ENCODE data around the gene TMEM33. TPM values are rescaled to one million over a fixed set of nuclear protein-coding genes. Genes with fewer than 3 reads are reported as not detected.

The TMEM33 gene
- total RNA-seq, 1 experiment from 2014 or later, result 48.1 TPM

GRCh38 chr4:41888687-41889074, 46.5 kb upstream of the TMEM33 start:
- CTCF ChIA-PET, result no interaction called here
- intact Hi-C loops (cut with micrococcal nuclease; ENCODE audit: unreplicated experiment) (loop anchor here (1.0 kb wide), 1 partner anchor 195 kb away; no protein-coding TSS in a partner anchor), in situ Hi-C loops (cut with HindIII; ENCODE audit: low pct_unique_long_range_greater_than_20kb, low sequenced_read_pairs) (no loop called here)
- ATAC-seq, result no peak
- no peak for DNase-seq (ENCODE audit: low read depth, low spot score)
- Histone ChIP-seq H3K4me1 (ENCODE audit: control insufficient read depth, insufficient read depth, low read length) (no peaks in the 10 kb centered on the region), H3K27me3 (ENCODE audit: control insufficient read depth, insufficient read depth, low read length) (peaks cover 2% of the 10 kb centered on the region), H3K4me3 (ENCODE audit: low read depth in 2 of 2, low read length in 2 of 2) (no peak overlapping the region), H3K9me3 (ENCODE audit: control insufficient read depth, insufficient read depth, low read depth, low read length) (no peaks in the 10 kb centered on the region), H3K27ac (ENCODE audit: low read length) (no peak overlapping the region), H3K36me3 (ENCODE audit: control insufficient read depth, insufficient read depth, low read length) (no peaks in the 10 kb centered on the region)
- BruUV-seq (replicated peaks), result no TSS peak
- POLR2A ChIA-PET, result no interaction called here
- TF ChIP-seq POLR2AphosphoS5 (IDR thresholded peaks at IDR 0.05; ENCODE audit: low read depth, low read length), result no peak
- TF ChIP-seq TCF7L2 (IDR thresholded peaks at IDR 0.05; ENCODE audit: low read depth, low read length), result no peak
- no peak for TF ChIP-seq CTCF (IDR thresholded peaks at IDR 0.05)
- TF ChIP-seq, protein P1, sequence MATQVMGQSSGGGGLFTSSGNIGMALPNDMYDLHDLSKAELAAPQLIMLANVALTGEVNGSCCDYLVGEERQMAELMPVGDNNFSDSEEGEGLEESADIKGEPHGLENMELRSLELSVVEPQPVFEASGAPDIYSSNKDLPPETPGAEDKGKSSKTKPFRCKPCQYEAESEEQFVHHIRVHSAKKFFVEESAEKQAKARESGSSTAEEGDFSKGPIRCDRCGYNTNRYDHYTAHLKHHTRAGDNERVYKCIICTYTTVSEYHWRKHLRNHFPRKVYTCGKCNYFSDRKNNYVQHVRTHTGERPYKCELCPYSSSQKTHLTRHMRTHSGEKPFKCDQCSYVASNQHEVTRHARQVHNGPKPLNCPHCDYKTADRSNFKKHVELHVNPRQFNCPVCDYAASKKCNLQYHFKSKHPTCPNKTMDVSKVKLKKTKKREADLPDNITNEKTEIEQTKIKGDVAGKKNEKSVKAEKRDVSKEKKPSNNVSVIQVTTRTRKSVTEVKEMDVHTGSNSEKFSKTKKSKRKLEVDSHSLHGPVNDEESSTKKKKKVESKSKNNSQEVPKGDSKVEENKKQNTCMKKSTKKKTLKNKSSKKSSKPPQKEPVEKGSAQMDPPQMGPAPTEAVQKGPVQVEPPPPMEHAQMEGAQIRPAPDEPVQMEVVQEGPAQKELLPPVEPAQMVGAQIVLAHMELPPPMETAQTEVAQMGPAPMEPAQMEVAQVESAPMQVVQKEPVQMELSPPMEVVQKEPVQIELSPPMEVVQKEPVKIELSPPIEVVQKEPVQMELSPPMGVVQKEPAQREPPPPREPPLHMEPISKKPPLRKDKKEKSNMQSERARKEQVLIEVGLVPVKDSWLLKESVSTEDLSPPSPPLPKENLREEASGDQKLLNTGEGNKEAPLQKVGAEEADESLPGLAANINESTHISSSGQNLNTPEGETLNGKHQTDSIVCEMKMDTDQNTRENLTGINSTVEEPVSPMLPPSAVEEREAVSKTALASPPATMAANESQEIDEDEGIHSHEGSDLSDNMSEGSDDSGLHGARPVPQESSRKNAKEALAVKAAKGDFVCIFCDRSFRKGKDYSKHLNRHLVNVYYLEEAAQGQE (IDR thresholded peaks at IDR 0.05; ENCODE audit: insufficient read depth in 1 of 2, low read depth in 2 of 2, low read length in 1 of 2), result no peak
- TF ChIP-seq SIN3A (IDR thresholded peaks at IDR 0.05; ENCODE audit: borderline replicate concordance, insufficient read depth, low read depth, low read length), result no peak

DNA sequence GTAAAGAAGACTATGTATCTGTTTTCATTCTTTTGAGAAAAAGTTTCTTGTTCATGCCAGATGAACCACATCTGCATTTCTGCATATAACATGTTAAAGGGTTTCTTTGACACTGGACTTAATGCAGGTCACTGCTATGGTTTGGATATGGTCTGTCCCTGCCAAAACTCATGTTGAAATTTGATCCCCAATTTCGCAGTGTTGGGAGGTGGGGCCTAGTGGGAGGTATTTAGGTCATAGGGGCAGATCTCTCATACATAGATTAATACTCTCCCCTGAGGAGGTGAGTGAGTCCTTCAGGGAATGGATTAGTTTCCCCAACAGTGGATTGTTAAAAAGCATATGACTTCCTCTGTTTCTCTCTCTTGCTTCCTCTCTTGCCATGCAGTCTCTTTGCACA, 45.9 kb upstream of the TMEM33 start:
- Histone ChIP-seq H3K9me3 (ENCODE audit: control insufficient read depth, insufficient read depth, low read depth, low read length) (no peaks in the 10 kb centered on the region), H3K4me3 (ENCODE audit: low read depth in 2 of 2, low read length in 2 of 2) (no peak overlapping the region), H3K27ac (ENCODE audit: low read length) (no peak overlapping the region), H3K36me3 (ENCODE audit: control insufficient read depth, insufficient read depth, low read length) (no peaks in the 10 kb centered on the region), H3K4me1 (ENCODE audit: control insufficient read depth, insufficient read depth, low read length) (no peaks in the 10 kb centered on the region), H3K27me3 (ENCODE audit: control insufficient read depth, insufficient read depth, low read length) (peaks cover 2% of the 10 kb centered on the region)
- TF ChIP-seq CTCF (IDR thresholded peaks at IDR 0.05), result no peak
- TF ChIP-seq TCF7L2 (IDR thresholded peaks at IDR 0.05; ENCODE audit: low read depth, low read length), result no peak
- no peak for TF ChIP-seq SIN3A (IDR thresholded peaks at IDR 0.05; ENCODE audit: borderline replicate concordance, insufficient read depth, low read depth, low read length)
- no peak for TF ChIP-seq POLR2AphosphoS5 (IDR thresholded peaks at IDR 0.05; ENCODE audit: low read depth, low read length)
- TF ChIP-seq, protein P1 (IDR thresholded peaks at IDR 0.05; ENCODE audit: insufficient read depth in 1 of 2, low read depth in 2 of 2, low read length in 1 of 2), result no peak
- ATAC-seq, result no peak
- ChIA-PET POLR2A (no interaction called here), CTCF (no interaction called here)
- intact Hi-C loops (cut with micrococcal nuclease; ENCODE audit: unreplicated experiment), result no loop called here
- in situ Hi-C loops (cut with HindIII; ENCODE audit: low pct_unique_long_range_greater_than_20kb, low sequenced_read_pairs), result no loop called here
- no TSS peak for BruUV-seq (replicated peaks)
- no peak for DNase-seq (ENCODE audit: low read depth, low spot score)

Measured in Panc1 (cell line).